IMR-90 (cell line): ENCODE results near the gene ADAM12. TPM values are rescaled to one million over a fixed set of nuclear protein-coding genes. Genes with fewer than 3 reads are reported as not detected.

Source experiments
- ATAC-seq: fragments of 200-7000 bp; cut with Tn5 transposase; 2 replicates; pipeline ENCODE4 v1.9.1; 2020; ENCODE audit warnings: low read depth, mild to moderate bottlenecking, moderate library complexity
- BruUV-seq: library from RNA; stranded (reverse); fragments of 400-500 nt; replicated peaks from 2 replicates; lab custom pipeline; 2021; lab: Mats Ljungman, UMichigan
- CTCF ChIA-PET: fragments of 300-600 bp; formaldehyde crosslinking; extraction: SDS; loops from one replicate; lab custom pipeline; 2021; ENCODE audit warnings: antibody characterized with exemption; lab: Yijun Ruan, JAX
- POLR2A ChIA-PET: fragments of 300-600 bp; sonication (Branson Sonifier 250); formaldehyde crosslinking; loops from one replicate; lab custom pipeline; 2022; ENCODE audit warnings: antibody characterized with exemption; ENCODE audit not compliant: unreplicated experiment; lab: Charles Lee
- DNase-seq: peaks from one replicate; pipeline ENCODE4 v3.0.0; 2013
- H2AFZ ChIP-seq: replicated peaks from 2 replicates; pipeline ENCODE3; 2013; ENCODE audit warnings: low read length, mild to moderate bottlenecking; ENCODE audit not compliant: poor library complexity
- H2AK5ac ChIP-seq: 2 replicates; pipeline ENCODE4 v1.6.1; 2013; ENCODE audit warnings: low read depth, low read length, inconsistent platforms
- H2AK9ac ChIP-seq: replicated peaks from 2 replicates; pipeline ENCODE3; 2013; ENCODE audit warnings: mild to moderate bottlenecking, low read depth, low read length, moderate library complexity; ENCODE audit not compliant: poor library complexity
- H2BK120ac ChIP-seq: 2 replicates; pipeline ENCODE4 v1.6.1; 2013; ENCODE audit warnings: low read depth, low read length, inconsistent platforms
- H2BK15ac ChIP-seq: 3 replicates; pipeline ENCODE4 v1.6.1; 2013; ENCODE audit warnings: low read depth, low read length, inconsistent platforms
- H2BK20ac ChIP-seq: 2 replicates; pipeline ENCODE4 v1.6.1; 2013; ENCODE audit warnings: low read depth, mild to moderate bottlenecking, inconsistent platforms, low read length, moderate library complexity
- H2BK5ac ChIP-seq: 2 replicates; pipeline ENCODE4 v1.6.1; 2013; ENCODE audit warnings: mild to moderate bottlenecking, low read depth, low read length, inconsistent platforms; ENCODE audit not compliant: poor library complexity, severe bottlenecking
- H3K14ac ChIP-seq: replicated peaks from 2 replicates; pipeline ENCODE4 v1.6.1; 2013; ENCODE audit warnings: low read depth, low read length, inconsistent platforms
- H3K18ac ChIP-seq: 2 replicates; pipeline ENCODE4 v1.6.1; 2013; ENCODE audit warnings: low read depth, low read length, control low read depth
- H3K23ac ChIP-seq: 2 replicates; pipeline ENCODE4 v1.6.1; 2013; ENCODE audit warnings: low read depth, low read length, inconsistent platforms
- H3K27ac ChIP-seq: 2 replicates; pipeline ENCODE4 v1.5.1; 2013; ENCODE audit warnings: mild to moderate bottlenecking, control low read depth, low read length; ENCODE audit not compliant: insufficient read depth
- H3K27me3 ChIP-seq: 2 replicates; pipeline ENCODE4 v1.6.1; 2013; ENCODE audit warnings: low read length; ENCODE audit not compliant: control insufficient read depth, insufficient read depth
- H3K36me3 ChIP-seq: 2 replicates; pipeline ENCODE4 v1.6.1; 2013; ENCODE audit warnings: low read length, mixed read lengths; ENCODE audit not compliant: control insufficient read depth, insufficient read depth
- H3K4ac ChIP-seq: 2 replicates; pipeline ENCODE4 v1.6.1; 2013; ENCODE audit warnings: low read depth, low read length, inconsistent platforms
- H3K4me1 ChIP-seq: 2 replicates; pipeline ENCODE4 v1.6.1; 2013; ENCODE audit warnings: low read length, mixed read lengths; ENCODE audit not compliant: control insufficient read depth, insufficient read depth
- H3K4me2 ChIP-seq: 2 replicates; pipeline ENCODE4 v1.6.1; 2013; ENCODE audit warnings: low read depth, mild to moderate bottlenecking, control low read depth, low read length, moderate library complexity
- H3K4me3 ChIP-seq: 2 replicates; pipeline ENCODE4 v1.5.1; 2013; ENCODE audit warnings: low read depth, mild to moderate bottlenecking, control low read depth, low read length, moderate library complexity; ENCODE audit not compliant: insufficient read depth
- H3K56ac ChIP-seq: 2 replicates; pipeline ENCODE4 v1.6.1; 2013; ENCODE audit warnings: low read length, inconsistent platforms; ENCODE audit not compliant: insufficient read depth; ENCODE audit errors: extremely low read depth
- H3K79me1 ChIP-seq, 2 experiments: 2 replicates each; pipeline ENCODE4 v1.6.1; 2013; ENCODE audit warnings: low read length in 2 of 2, inconsistent platforms in 1 of 2, low read depth in 1 of 2
- H3K9ac ChIP-seq: 2 replicates; pipeline ENCODE4 v1.6.1; 2013; ENCODE audit warnings: low read depth, low read length, control low read depth
- H3K9me1 ChIP-seq: 2 replicates; pipeline ENCODE4 v1.6.1; 2013; ENCODE audit warnings: low read length, inconsistent platforms; ENCODE audit not compliant: insufficient read depth
- H3K9me3 ChIP-seq: 2 replicates; pipeline ENCODE4 v1.6.1; 2013; ENCODE audit warnings: low read length; ENCODE audit not compliant: control insufficient read depth, insufficient read depth
- H4K20me1 ChIP-seq: 2 replicates; pipeline ENCODE4 v1.6.1; 2013; ENCODE audit warnings: low read length, inconsistent platforms; ENCODE audit not compliant: insufficient read depth
- H4K5ac ChIP-seq: 2 replicates; pipeline ENCODE4 v1.6.1; 2013; ENCODE audit warnings: mild to moderate bottlenecking, low read depth, low read length, control low read depth
- H4K8ac ChIP-seq, 2 experiments: 2 replicates each; pipeline ENCODE4 v1.6.1; 2013; ENCODE audit warnings: low read depth in 2 of 2, low read length in 2 of 2, control low read depth in 1 of 2, inconsistent platforms in 1 of 2
- H4K91ac ChIP-seq: 2 replicates; pipeline ENCODE4 v1.6.1; 2013; ENCODE audit warnings: low read depth, low read length, inconsistent platforms; ENCODE audit not compliant: insufficient read depth
- BHLHE40 ChIP-seq: fragments of 150-350 bp; IDR thresholded peaks from 2 replicates; pipeline ENCODE4 v1.6.1; 2016; ENCODE audit warnings: mild to moderate bottlenecking, low read depth, low read length
- CHD1 ChIP-seq: IDR thresholded peaks from 2 replicates; pipeline ENCODE4 v1.6.1; 2012; ENCODE audit warnings: low read depth, low read length, improper control_type of control experiment
- CTCF ChIP-seq: conservative IDR thresholded peaks from 2 replicates; pipeline ENCODE4 v1.5.1; 2012; ENCODE audit warnings: mild to moderate bottlenecking, low read depth, low read length, improper control_type of control experiment
- WGBS, 2 experiments: methylation state at CpG; one replicate each; pipeline versions ENCODE4 v1.1.5 to v1.1.7; 2013; ENCODE audit warnings: missing lambda C conversion rate in 2 of 2; ENCODE audit not compliant: insufficient read length in 1 of 2; ENCODE audit errors: extremely low coverage in 2 of 2; 5-methylcytosine and 5-hydroxymethylcytosine counted together
- dilution Hi-C: fragments of 300-500 bp; cut with HindIII; formaldehyde crosslinking; loops from one replicate; pipeline ENCODE4 v1.14.3; 2018; ENCODE audit warnings: low sequenced_read_pairs; ENCODE audit not compliant: unreplicated experiment
- in situ Hi-C: fragments of 300-500 bp; cut with MboI; formaldehyde crosslinking; loops from 3 replicates; pipeline ENCODE4 v1.14.3; 2019; ENCODE audit warnings: low sequenced_read_pairs, inconsistent platforms, mixed read lengths
- intact Hi-C: fragments of 100-400 bp; cut with micrococcal nuclease; formaldehyde crosslinking; loops from 2 replicates; pipeline ENCODE4 v1.10.0; 2022
- polyA plus RNA-seq, 3 experiments: library from polyadenylated mRNA; depleted of rRNA; stranded (reverse); fragments of >200 nt; gene quantifications; 2 replicates each; pipeline ENCODE4 v1.2.3, GENCODE V29; 2012; ENCODE audit warnings: low replicate concordance in 1 of 3
- total RNA-seq: library from RNA; depleted of rRNA; stranded (reverse); fragments of >200 nt; gene quantifications from 2 replicates; pipeline ENCODE4 v1.2.3, GENCODE V29; 2012

Gene ADAM12
- total and polyA plus RNA-seq, 2 of the 4 experiments (the other 2 are of a cell fraction) = 9.6 to 10.2 TPM

GRCh38 chr10:126061526-126061925 lies 326.8 kb downstream of the ADAM12 start:
- H3K36me3 ChIP-seq = no peaks in the 10 kb centered on the region
- DNase-seq = no peak
- H2BK15ac ChIP-seq = peak overlapping the region; percentile 29; the same call in 1 of the 3 replicates
- TF ChIP-seq CTCF (no peak), BHLHE40 (no peak), CHD1 (no peak)
- peak overlapping the region; percentile 18; the same call in 1 of the 2 replicates for H3K18ac ChIP-seq
- no peaks in the 10 kb centered on the region for H4K20me1 ChIP-seq
- no peak overlapping the region for H2AFZ ChIP-seq
- CTCF ChIA-PET = no interaction called here
- no peak overlapping the region for H3K14ac ChIP-seq
- POLR2A ChIA-PET = no interaction called here
- H2BK20ac ChIP-seq = peak overlapping the region; percentile 84
- peak overlapping the region; percentile 92 for H2BK120ac ChIP-seq
- H3K4ac ChIP-seq = peak overlapping the region; percentile 86
- no peaks in the 10 kb centered on the region for H3K79me1 ChIP-seq
- BruUV-seq = no TSS peak
- WGBS, 2 experiments = 100% methylated on average over 3 of the region's 3 CpGs; no CpG with 5 or more reads in 1 of the 2 experiments
- 0 out of 4 replicates have a peak overlapping the region, but pooled peaks of 1 of the 2 experiments have one; percentile 0 for H4K8ac ChIP-seq
- ATAC-seq = no peak
- dilution Hi-C loops = no loop called here
- H3K9ac ChIP-seq = no peak overlapping the region
- no peak overlapping the region for H3K23ac ChIP-seq
- H2AK5ac ChIP-seq = peak overlapping the region; percentile 95
- peaks cover 28% of the 10 kb centered on the region for H3K9me1 ChIP-seq
- H3K9me3 ChIP-seq = peaks cover 3% of the 10 kb centered on the region; the same call in 1 of the 2 replicates
- H3K4me1 ChIP-seq = peaks cover 29% of the 10 kb centered on the region
- H3K27me3 ChIP-seq = peaks cover 7% of the 10 kb centered on the region; the same call in 1 of the 2 replicates
- H2AK9ac ChIP-seq = no peak overlapping the region
- intact Hi-C loops = loop anchor here (10.0 kb wide), 1 partner anchor 323 kb away; the partner anchor contains the start of gene ADAM12
- no peak overlapping the region for H4K5ac ChIP-seq
- no peak overlapping the region for H3K4me3 ChIP-seq
- in situ Hi-C loops = no loop called here
- H3K4me2 ChIP-seq = no peak overlapping the region
- no peak overlapping the region for H3K27ac ChIP-seq
- peak overlapping the region; percentile 71 for H4K91ac ChIP-seq
- H2BK5ac ChIP-seq = no peak overlapping the region
- H3K56ac ChIP-seq = peak overlapping the region; percentile 16; the same call in 1 of the 2 replicates
